K562 (cell line): ENCODE results near the gene LOC101059915.
"Not testable (repeated sequence)": the region's sequence is repeated elsewhere in the genome, so short reads cannot be mapped to it uniquely, and the experiment has no call there.

Source experiments
- ATAC-seq: fragments of 200-7000 bp; cut with Tn5 transposase; 3 replicates; pipeline ENCODE4 v1.9.1; 2020; ENCODE audit warnings: moderate library complexity
- BruUV-seq: library from RNA; stranded (reverse); fragments of 400-500 nt; replicated peaks from 2 replicates; lab custom pipeline; 2021; lab: Mats Ljungman, UMichigan
- CTCF ChIA-PET: fragments of 300-600 bp; formaldehyde crosslinking; extraction: SDS; loops from one replicate; lab custom pipeline; 2021; ENCODE audit warnings: low intra/inter-chr PET ratio; lab: Yijun Ruan, JAX
- POLR2A ChIA-PET: fragments of 300-600, 350-650 bp; sonication (Branson Sonifier 250); formaldehyde crosslinking; extraction: SDS; loops from one replicate; lab custom pipeline; 2021; ENCODE audit warnings: antibody characterized with exemption, inconsistent platforms; lab: Yijun Ruan, JAX
- DNase-seq, 4 experiments: peaks; one replicate each; pipeline versions ENCODE4 v3.0.0 to v3.0.0-alpha.2; 2011 to 2018; ENCODE audit warnings: low spot score in 3 of 4, mixed read lengths in 3 of 4; ENCODE audit errors: extremely low read depth in 1 of 4
- FAIRE-seq: peaks from 2 replicates; lab custom pipeline; 2011; peaks lifted over from hg19 to GRCh38; lab: Jason Lieb, UNC
- H2AFZ ChIP-seq: 2 replicates; pipeline ENCODE4 v1.6.0; 2011; ENCODE audit warnings: low read depth, low read length, control low read depth, inconsistent platforms
- H3K27ac ChIP-seq: fragments of 200-600 bp; 3 replicates; pipeline ENCODE4 v1.8.0; 2011; ENCODE audit warnings: low read depth, mild to moderate bottlenecking, control low read depth, inconsistent platforms, low read length, moderate library complexity, mixed read lengths; ENCODE audit errors: extremely low read depth
- H3K27me3 ChIP-seq, 2 experiments: fragments of 300-600 bp in 1 of 2; 2 replicates in 1 of 2; 3 replicates in 1 of 2; pipeline versions ENCODE4 v1.6.0 to v1.8.0; 2011; ENCODE audit warnings: inconsistent platforms in 2 of 2, low read length in 2 of 2, mild to moderate bottlenecking in 1 of 2, mixed read lengths in 1 of 2, moderate library complexity in 1 of 2; ENCODE audit not compliant: control insufficient read depth in 2 of 2, insufficient read depth in 2 of 2
- H3K36me3 ChIP-seq: fragments of 300-600 bp; 3 replicates; pipeline ENCODE4 v1.8.0; 2011; ENCODE audit warnings: mild to moderate bottlenecking, low read length, inconsistent platforms; ENCODE audit not compliant: control insufficient read depth, insufficient read depth
- H3K4me1 ChIP-seq, 2 experiments: fragments of 200-600 bp in 1 of 2; replicated peaks in 1 of 2; 2 replicates in 1 of 2; 3 replicates in 1 of 2; pipeline versions ENCODE4 v1.5.1 to v1.8.0; 2011; ENCODE audit warnings: inconsistent platforms in 2 of 2, low read length in 2 of 2, mild to moderate bottlenecking in 1 of 2, mixed read lengths in 1 of 2, moderate library complexity in 1 of 2; ENCODE audit not compliant: control insufficient read depth in 2 of 2, insufficient read depth in 2 of 2
- H3K4me2 ChIP-seq: 2 replicates; pipeline ENCODE4 v1.6.1; 2011; ENCODE audit warnings: low read length, control low read depth, inconsistent platforms, mixed read lengths; ENCODE audit not compliant: insufficient read depth
- H3K4me3 ChIP-seq: fragments of 200-600 bp; sonication (generic), shearing (Covaris generic); 2 replicates; pipeline ENCODE4 v1.5.1; 2016; ENCODE audit warnings: control low read depth, inconsistent platforms
- H3K79me2 ChIP-seq: fragments of 200-600 bp; 3 replicates; pipeline ENCODE4 v1.8.0; 2011; ENCODE audit warnings: low read length, inconsistent platforms; ENCODE audit not compliant: control insufficient read depth, insufficient read depth
- H3K9ac ChIP-seq, 2 experiments: 2 replicates each; pipeline versions ENCODE4 v1.6.0 to v1.6.1; 2011; ENCODE audit warnings: low read depth in 2 of 2, low read length in 2 of 2, control low read depth in 1 of 2, inconsistent platforms in 1 of 2, mild to moderate bottlenecking in 1 of 2, mixed read lengths in 1 of 2; ENCODE audit not compliant: insufficient read depth in 1 of 2
- H3K9me1 ChIP-seq: one replicate; pipeline ENCODE4 v1.6.0; 2011; ENCODE audit warnings: inconsistent platforms, mild to moderate bottlenecking, low read length, moderate library complexity; ENCODE audit not compliant: control insufficient read depth, insufficient read depth
- H3K9me3 ChIP-seq: replicated peaks from 2 replicates; pipeline ENCODE4 v1.5.1; 2011; ENCODE audit warnings: low read depth, low read length, inconsistent platforms; ENCODE audit not compliant: control insufficient read depth, insufficient read depth
- H4K20me1 ChIP-seq: replicated peaks from 2 replicates; pipeline ENCODE4 v1.6.1; 2011; ENCODE audit warnings: low read length, inconsistent platforms, mixed read lengths; ENCODE audit not compliant: control insufficient read depth, insufficient read depth
- ARID1B ChIP-seq: fragments of 450-650 bp; IDR thresholded peaks from 2 replicates; pipeline ENCODE4 v1.6.1; 2016; ENCODE audit warnings: antibody characterized with exemption, mild to moderate bottlenecking, inconsistent platforms
- CBFA2T2 ChIP-seq: fragments of 450-650 bp; conservative IDR thresholded peaks from 2 replicates; pipeline ENCODE4 v1.6.1; 2017; ENCODE audit warnings: mild to moderate bottlenecking
- CBFA2T3 ChIP-seq: fragments of 450-650 bp; IDR thresholded peaks from 2 replicates; pipeline ENCODE4 v1.6.1; 2017
- GATAD2B ChIP-seq: fragments of 450-650 bp; IDR thresholded peaks from 2 replicates; pipeline ENCODE4 v1.6.1; 2017; ENCODE audit warnings: mild to moderate bottlenecking, borderline replicate concordance
- HDAC2 ChIP-seq: fragments of 450-650 bp; IDR thresholded peaks from 2 replicates; pipeline ENCODE4 v1.6.1; 2016; ENCODE audit warnings: mild to moderate bottlenecking
- KDM1A ChIP-seq, 2 experiments: fragments of 450-650 bp; IDR thresholded peaks; 2 replicates each; pipeline ENCODE4 v1.6.1; 2016; ENCODE audit warnings: mild to moderate bottlenecking in 2 of 2
- MEF2D ChIP-seq: conservative IDR thresholded peaks from 2 replicates; pipeline ENCODE4 v1.6.1; 2016; ENCODE audit warnings: low read depth, missing genetic modification characterization, missing compliant biosample characterization
- MYNN ChIP-seq, 2 experiments: sonication (generic); formaldehyde crosslinking in 1 of 2; IDR thresholded peaks; 2 replicates each; pipeline versions ENCODE4 v1.5.0 to v1.6.1; 2016 to 2020; ENCODE audit warnings: antibody characterized with exemption in 1 of 2, missing genetic modification reagents in 1 of 2
- NCOA1 ChIP-seq: fragments of 450-650 bp; IDR thresholded peaks from 2 replicates; pipeline ENCODE4 v1.6.1; 2016; ENCODE audit warnings: low read depth
- NCOR1 ChIP-seq: fragments of 450-650 bp; IDR thresholded peaks from 2 replicates; pipeline ENCODE4 v1.6.1; 2016; ENCODE audit warnings: mild to moderate bottlenecking, moderate library complexity
- NFIC ChIP-seq: fragments of 450-650 bp; IDR thresholded peaks from 2 replicates; pipeline ENCODE4 v1.6.1; 2017; ENCODE audit warnings: mild to moderate bottlenecking, inconsistent platforms
- RBM17 ChIP-seq: fragments of 200-400 bp; formaldehyde crosslinking; IDR thresholded peaks from 2 replicates; pipeline ENCODE4 v1.6.1; 2017; ENCODE audit warnings: low read depth, mild to moderate bottlenecking, low read length, borderline replicate concordance
- SOX6 ChIP-seq: fragments of 450-650 bp; IDR thresholded peaks from 2 replicates; pipeline ENCODE4 v1.6.1; 2014; ENCODE audit warnings: mild to moderate bottlenecking
- STAT5B ChIP-seq: fragments of 250-450 bp; sonication (Bioruptor Pico); IDR thresholded peaks from 2 replicates; pipeline ENCODE4 v1.8.0; 2021; ENCODE audit warnings: mild to moderate bottlenecking, inconsistent platforms
- TAL1 ChIP-seq: fragments of 450-650 bp; IDR thresholded peaks from 2 replicates; pipeline ENCODE4 v1.6.1; 2016; ENCODE audit warnings: mild to moderate bottlenecking
- TCF3 ChIP-seq: sonication (generic); formaldehyde crosslinking; IDR thresholded peaks from 2 replicates; pipeline ENCODE4 v1.4.0; 2020; ENCODE audit warnings: mild to moderate bottlenecking, missing genetic modification reagents
- ZKSCAN1 ChIP-seq: fragments of 150-350 bp; IDR thresholded peaks from 2 replicates; pipeline ENCODE4 v1.6.1; 2016; ENCODE audit warnings: low read depth, low read length
- WGBS: fragments of 100-300 bp; shearing (Covaris generic); methylation state at CpG from one replicate; pipeline ENCODE4 v1.1.6; 2016; ENCODE audit warnings: low coverage, mixed read lengths; ENCODE audit not compliant: insufficient coverage; ENCODE audit errors: missing lambda C conversion rate; 5-methylcytosine and 5-hydroxymethylcytosine counted together
- in situ Hi-C: fragments of 300-500 bp; cut with MboI; formaldehyde crosslinking; loops from 4 replicates; pipeline ENCODE4 v1.15.0; 2018; ENCODE audit warnings: inconsistent platforms, mixed read lengths
- intact Hi-C: fragments of 100-400 bp; cut with micrococcal nuclease; formaldehyde crosslinking; loops from 2 replicates; pipeline ENCODE4 v1.14.2; 2022
- TF ChIP-seq, protein P1 (sequence below): fragments of 450-650 bp; formaldehyde crosslinking; IDR thresholded peaks from 2 replicates; pipeline ENCODE4 v1.4.0; 2022; ENCODE audit warnings: missing genetic modification characterization
- TF ChIP-seq, protein P2 (sequence below): IDR thresholded peaks from 2 replicates; pipeline ENCODE4 v1.6.1; 2014; ENCODE audit warnings: antibody characterized with exemption

The LOC101059915 gene

DNA sequence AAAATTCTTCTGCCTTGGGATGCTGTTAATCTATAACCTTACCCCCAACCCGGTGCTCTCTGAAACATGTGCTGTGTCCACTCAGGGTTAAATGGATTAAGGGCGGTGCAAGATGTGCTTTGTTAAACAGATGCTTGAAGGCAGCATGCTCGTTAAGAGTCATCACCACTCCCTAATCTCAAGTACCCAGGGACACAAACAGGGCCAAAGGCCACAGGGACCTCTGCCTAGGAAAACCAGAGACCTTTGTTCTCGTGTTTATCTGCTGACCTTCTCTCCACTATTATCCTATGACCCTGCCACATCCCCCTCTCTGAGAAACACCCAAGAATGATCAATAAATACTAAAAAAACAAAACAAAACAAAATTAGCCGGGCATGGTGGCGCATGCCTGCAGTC lies 9.8 kb downstream of the LOC101059915 start:
- CTCF ChIA-PET, POLR2A ChIA-PET: not testable (repeated sequence)

DNA sequence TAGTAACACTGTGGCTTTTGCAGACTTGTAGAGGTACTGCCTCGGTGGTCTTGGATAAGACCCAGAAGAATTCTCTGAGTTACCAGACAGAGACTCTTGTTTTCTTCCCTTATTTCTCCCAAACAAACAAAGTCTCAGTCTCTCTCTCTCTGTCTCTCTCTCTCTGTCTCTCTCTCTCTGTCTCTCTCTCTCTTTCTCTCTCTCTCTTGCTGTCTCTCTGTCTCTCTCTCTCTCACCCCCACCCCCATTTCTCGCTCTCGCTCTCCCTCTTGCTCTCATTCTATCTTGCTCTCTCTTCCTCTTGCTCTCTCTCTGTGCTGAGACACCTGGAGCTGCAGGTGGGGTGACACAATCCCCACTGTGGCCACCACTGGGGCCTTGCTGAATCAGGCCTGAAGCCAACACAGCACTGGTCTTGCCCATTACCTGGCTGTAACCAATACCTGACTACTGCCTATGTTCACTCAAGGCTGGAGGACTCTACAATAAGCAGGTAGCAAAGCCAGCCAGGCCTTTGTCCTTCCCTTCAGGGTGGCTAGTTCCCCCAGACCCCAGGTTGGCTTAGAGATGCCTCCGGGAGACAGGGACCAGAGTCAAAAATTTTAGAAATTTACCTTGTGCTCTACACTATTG lies 12.3 kb downstream of the LOC101059915 start:
- Histone ChIP-seq H3K27ac (no peak overlapping the region), H3K9me3 (no peaks in the 10 kb centered on the region), H3K4me2 (no peak overlapping the region), H3K4me3 (no peak overlapping the region), H3K36me3 (no peaks in the 10 kb centered on the region), H4K20me1 (no peaks in the 10 kb centered on the region), H2AFZ (no peak overlapping the region), H3K79me2 (no peaks in the 10 kb centered on the region), H3K27me3 (no peaks in the 10 kb centered on the region), H3K9me1 (no peaks in the 10 kb centered on the region), H3K9ac (no peak overlapping the region), H3K4me1 (no peaks in the 10 kb centered on the region; a peak in 1 of 5 replicates)
- TF ChIP-seq NCOA1 (no peak), MYNN (IDR thresholded peaks at IDR 0.05) (no peak), MYNN (CRISPR knock-in tag; IDR thresholded peaks at IDR 0.05) (no peak), HDAC2 (no peak), STAT5B (CRISPR knock-in tag) (no peak), RBM17 (no peak), GATAD2B (no peak), ZKSCAN1 (no peak), MEF2D (no peak)
- TF ChIP-seq, protein P1, sequence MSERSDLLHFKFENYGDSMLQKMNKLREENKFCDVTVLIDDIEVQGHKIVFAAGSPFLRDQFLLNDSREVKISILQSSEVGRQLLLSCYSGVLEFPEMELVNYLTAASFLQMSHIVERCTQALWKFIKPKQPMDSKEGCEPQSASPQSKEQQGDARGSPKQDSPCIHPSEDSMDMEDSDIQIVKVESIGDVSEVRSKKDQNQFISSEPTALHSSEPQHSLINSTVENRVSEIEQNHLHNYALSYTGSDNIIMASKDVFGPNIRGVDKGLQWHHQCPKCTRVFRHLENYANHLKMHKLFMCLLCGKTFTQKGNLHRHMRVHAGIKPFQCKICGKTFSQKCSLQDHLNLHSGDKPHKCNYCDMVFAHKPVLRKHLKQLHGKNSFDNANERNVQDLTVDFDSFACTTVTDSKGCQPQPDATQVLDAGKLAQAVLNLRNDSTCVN: no peak
- TF ChIP-seq, protein P2, sequence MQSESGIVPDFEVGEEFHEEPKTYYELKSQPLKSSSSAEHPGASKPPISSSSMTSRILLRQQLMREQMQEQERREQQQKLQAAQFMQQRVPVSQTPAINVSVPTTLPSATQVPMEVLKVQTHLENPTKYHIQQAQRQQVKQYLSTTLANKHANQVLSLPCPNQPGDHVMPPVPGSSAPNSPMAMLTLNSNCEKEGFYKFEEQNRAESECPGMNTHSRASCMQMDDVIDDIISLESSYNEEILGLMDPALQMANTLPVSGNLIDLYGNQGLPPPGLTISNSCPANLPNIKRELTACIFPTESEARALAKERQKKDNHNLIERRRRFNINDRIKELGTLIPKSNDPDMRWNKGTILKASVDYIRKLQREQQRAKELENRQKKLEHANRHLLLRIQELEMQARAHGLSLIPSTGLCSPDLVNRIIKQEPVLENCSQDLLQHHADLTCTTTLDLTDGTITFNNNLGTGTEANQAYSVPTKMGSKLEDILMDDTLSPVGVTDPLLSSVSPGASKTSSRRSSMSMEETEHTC: no peak
- FAIRE-seq (no peak), ATAC-seq (no peak), DNase-seq (no peak)
- ChIA-PET POLR2A (no interaction called here), CTCF (no interaction called here)
- no TSS peak for BruUV-seq
- 27% methylated on average over 2 of the region's 4 CpGs for WGBS
- in situ Hi-C loops (loop anchor here (10.0 kb wide), 1 partner anchor 115 kb away; no protein-coding TSS in a partner anchor), intact Hi-C loops (no loop called here)

More for the DNA sequence above, 9.8 kb downstream of the LOC101059915 start:
- H3K9ac ChIP-seq, intact Hi-C loops, H4K20me1 ChIP-seq, H2AFZ ChIP-seq, H3K79me2 ChIP-seq, BruUV-seq, H3K4me3 ChIP-seq, H3K9me1 ChIP-seq, H3K36me3 ChIP-seq, FAIRE-seq, H3K9me3 ChIP-seq, H3K4me2 ChIP-seq, DNase-seq, H3K27ac ChIP-seq, H3K27me3 ChIP-seq, ATAC-seq, H3K4me1 ChIP-seq: not testable (repeated sequence)
- in situ Hi-C loops: loop anchor here (10.0 kb wide), 1 partner anchor 118 kb away; no protein-coding TSS in a partner anchor
- TF ChIP-seq TCF3 (CRISPR knock-in tag) (peak; percentile 41), NFIC (peak; percentile 22; the same call in 1 of the 2 replicates), TAL1 (peak; percentile 62; the same call in 1 of the 2 replicates), KDM1A (IDR thresholded peaks at IDR 0.05) (peak; percentile 26 to 35; a peak in 1 of 4 replicates), NCOR1 (peak; percentile 16; the same call in 1 of the 2 replicates), CBFA2T3 (peak; percentile 76), SOX6 (peak; percentile 63), ARID1B (peak; percentile 41; the same call in 1 of the 2 replicates), CBFA2T2 (peak; percentile 71)
- 6% methylated on average over 2 of the region's 6 CpGs for WGBS
